Muscle layer of duodenum (tissue), 2 donors: Measurements from ENCODE around the gene UGT1A1.

Experiments used
- H3K27ac ChIP-seq: one replicate; pipeline ENCODE4 v1.7.0; 2013; ENCODE audit warnings: mild to moderate bottlenecking, low read length
- H3K27me3 ChIP-seq: one replicate; pipeline ENCODE4 v1.7.0; 2013; ENCODE audit warnings: low read depth, mild to moderate bottlenecking, control low read depth, low read length
- H3K36me3 ChIP-seq, 2 donors: one replicate each; pipeline ENCODE4 v1.7.0; 2013; ENCODE audit warnings: low read length in 2 of 2, control low read depth in 1 of 2, mild to moderate bottlenecking in 1 of 2; ENCODE audit not compliant: insufficient read depth in 2 of 2, control insufficient read depth in 1 of 2
- H3K4me1 ChIP-seq, 2 donors: one replicate each; pipeline ENCODE4 v1.7.0; 2013; ENCODE audit warnings: low read length in 2 of 2, mild to moderate bottlenecking in 2 of 2, control low read depth in 1 of 2, moderate library complexity in 1 of 2; ENCODE audit not compliant: insufficient read depth in 2 of 2, control insufficient read depth in 1 of 2
- H3K4me3 ChIP-seq, 2 donors: one replicate each; pipeline ENCODE4 v1.7.0; 2013; ENCODE audit warnings: low read length in 2 of 2, low read depth in 1 of 2, mild to moderate bottlenecking in 1 of 2
- H3K9me3 ChIP-seq, 2 donors: one replicate each; pipeline ENCODE4 v1.7.0; 2013; ENCODE audit warnings: low read length in 2 of 2, control low read depth in 1 of 2, mild to moderate bottlenecking in 1 of 2; ENCODE audit not compliant: control insufficient read depth in 1 of 2
- donor health status: healthy.

UGT1A1 gene

DNA sequence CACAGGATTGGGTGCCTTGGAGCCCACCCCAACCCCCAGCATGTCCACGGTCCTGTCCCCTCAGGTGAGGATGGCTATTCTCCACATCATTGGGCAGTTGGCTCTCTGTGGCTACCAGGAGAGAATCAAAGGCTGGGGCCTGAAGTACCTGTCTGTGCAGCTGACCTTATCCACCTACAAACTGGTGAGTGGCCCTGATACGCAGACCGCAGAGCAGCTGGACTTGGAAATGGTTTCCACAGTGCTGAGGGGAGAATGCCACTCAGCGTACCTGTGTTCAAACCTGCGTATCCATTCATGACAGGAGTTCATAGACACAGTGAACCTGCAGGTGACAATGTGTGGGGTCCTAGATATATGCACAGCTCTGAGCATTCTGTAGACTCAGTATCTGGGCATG, 39.6 kb downstream of the UGT1A1 start:
- Histone ChIP-seq H3K4me1 (no peaks in the 10 kb centered on the region), H3K36me3 (no peaks in the 10 kb centered on the region), H3K9me3 (no peaks in the 10 kb centered on the region), H3K27ac (no peak overlapping the region), H3K27me3 (no peaks in the 10 kb centered on the region), H3K4me3 (no peak overlapping the region)

DNA sequence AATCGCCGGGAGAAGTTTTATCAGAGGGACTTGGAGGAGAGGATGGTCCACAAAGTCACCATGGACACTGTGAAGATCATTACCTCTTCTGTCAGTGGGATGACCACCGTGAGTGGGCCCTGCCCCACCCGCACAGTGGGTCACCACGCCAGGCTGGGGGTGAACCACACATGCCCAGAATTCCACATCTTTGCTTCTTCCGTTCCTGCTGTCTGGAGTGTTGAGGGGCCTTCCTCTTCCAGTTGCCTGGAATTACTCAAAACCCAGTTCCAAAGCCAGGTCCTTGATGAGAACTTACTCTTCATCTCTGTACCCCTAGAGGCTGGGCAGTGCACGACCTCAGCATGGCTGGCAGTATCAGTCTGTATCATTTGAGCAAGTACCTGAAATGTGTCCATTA, 40.1 kb downstream of the UGT1A1 start:
- H3K27me3 ChIP-seq = no peaks in the 10 kb centered on the region
- no peaks in the 10 kb centered on the region for H3K4me1 ChIP-seq
- H3K36me3 ChIP-seq = no peaks in the 10 kb centered on the region
- no peak overlapping the region for H3K27ac ChIP-seq
- H3K4me3 ChIP-seq = no peak overlapping the region
- no peaks in the 10 kb centered on the region for H3K9me3 ChIP-seq

DNA sequence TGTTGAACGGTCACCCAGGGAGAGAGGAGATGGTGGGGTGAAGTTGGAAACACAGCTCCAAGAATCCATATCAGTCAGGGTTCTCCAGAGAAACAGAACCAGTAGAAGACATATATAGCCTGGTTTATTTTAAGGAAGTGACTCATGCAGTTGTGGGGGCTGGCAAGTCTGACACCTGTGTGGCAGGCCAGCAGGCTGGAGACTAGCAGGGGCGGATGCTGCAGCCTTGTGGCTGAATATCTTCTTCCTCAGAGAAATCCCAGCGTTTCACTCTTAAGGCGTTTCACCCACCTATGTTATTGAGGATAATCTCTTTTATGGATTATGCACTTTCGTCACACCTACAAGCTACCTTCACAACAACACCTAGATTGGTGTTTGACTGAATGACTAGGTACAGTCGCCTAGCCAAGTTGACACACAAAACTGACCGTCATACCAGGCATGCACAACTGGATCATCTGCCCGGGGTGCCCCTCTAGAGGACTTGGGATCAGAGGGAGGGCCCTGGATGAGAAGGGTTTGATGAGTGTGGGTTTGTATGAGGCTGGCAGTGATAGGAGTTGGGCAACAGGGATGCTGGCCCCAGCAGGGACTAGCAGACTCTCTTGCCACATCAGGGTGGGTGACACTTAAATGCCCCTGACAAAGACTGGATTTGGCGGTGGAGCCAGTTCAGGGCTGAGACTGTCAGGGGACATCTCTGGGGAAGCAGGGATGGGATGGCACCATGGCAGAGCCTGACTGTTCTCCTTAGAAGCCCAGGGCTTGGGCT, 41.5 kb downstream of the UGT1A1 start:
- no peaks in the 10 kb centered on the region for H3K27me3 ChIP-seq
- H3K4me1 ChIP-seq = no peaks in the 10 kb centered on the region
- no peaks in the 10 kb centered on the region for H3K9me3 ChIP-seq
- no peak overlapping the region for H3K27ac ChIP-seq
- H3K36me3 ChIP-seq = no peaks in the 10 kb centered on the region
- H3K4me3 ChIP-seq = no peak overlapping the region

DNA sequence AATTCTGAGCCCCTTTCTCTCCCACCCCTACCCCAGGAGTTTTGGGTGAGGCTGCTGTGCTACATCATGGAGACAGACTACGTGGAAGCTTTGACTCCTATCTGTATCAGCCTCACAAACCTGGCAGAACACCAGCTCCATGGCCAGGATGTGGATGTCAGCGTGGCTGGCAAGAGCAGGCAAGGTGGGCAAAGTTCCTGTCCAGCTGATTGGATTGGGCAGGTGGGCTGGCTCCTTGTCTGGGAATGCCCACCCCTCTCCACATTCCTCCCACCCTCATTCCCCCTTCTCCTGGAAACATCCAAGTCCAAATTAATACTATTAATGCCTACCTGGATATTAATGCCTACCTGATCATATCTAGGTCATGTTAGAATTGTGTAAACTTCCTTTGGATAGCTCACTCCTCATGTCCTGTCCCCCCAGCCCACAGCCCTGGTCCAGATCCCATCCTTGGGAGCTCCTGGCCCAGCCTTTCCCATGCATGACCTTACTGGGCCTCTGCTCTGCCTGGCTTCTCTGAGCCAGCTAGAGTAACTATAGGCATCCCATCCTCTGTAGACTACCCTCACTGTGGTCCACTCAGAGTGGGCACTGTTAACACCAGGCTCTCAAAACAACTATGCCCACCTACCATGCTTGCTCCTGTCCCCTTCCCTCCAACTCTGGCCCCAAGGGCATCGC, 42.2 kb downstream of the UGT1A1 start:
- Histone ChIP-seq H3K4me1 (no peaks in the 10 kb centered on the region), H3K4me3 (no peak overlapping the region), H3K9me3 (no peaks in the 10 kb centered on the region), H3K27me3 (no peaks in the 10 kb centered on the region), H3K36me3 (no peaks in the 10 kb centered on the region), H3K27ac (no peak overlapping the region)

DNA sequence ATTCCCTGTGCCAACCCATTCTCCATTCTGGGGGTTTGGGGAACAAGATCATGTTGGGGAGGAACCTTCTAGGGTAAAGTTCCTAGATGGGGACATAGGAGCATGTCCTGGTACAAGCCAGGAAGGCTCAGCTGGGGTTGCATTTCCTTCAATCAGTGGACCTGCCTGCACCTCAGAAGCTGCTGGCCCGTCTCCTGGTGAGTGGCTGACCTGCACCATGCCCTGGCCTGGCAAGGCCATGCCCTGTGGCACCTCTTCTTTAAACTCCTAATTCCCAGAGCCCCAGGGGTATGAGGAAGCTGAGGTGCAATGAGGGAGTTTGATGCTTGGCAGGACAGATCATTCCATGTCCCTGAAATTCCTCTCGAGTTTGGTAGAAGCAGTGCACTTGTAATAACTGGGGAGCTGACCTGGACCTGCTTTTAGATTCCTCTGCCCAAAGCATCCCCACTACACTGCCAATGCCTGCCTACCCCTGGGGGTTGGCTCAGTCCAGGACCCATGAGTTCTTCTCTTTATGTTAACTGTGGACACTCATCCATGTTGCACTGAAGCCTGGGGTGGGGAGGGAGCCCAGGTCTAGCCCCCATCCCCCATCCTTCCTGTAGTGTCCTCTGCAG, 43.3 kb downstream of the UGT1A1 start:
- H3K27me3 ChIP-seq = no peaks in the 10 kb centered on the region
- no peaks in the 10 kb centered on the region for H3K4me1 ChIP-seq
- no peak overlapping the region for H3K4me3 ChIP-seq
- no peaks in the 10 kb centered on the region for H3K36me3 ChIP-seq
- H3K27ac ChIP-seq = no peak overlapping the region
- no peaks in the 10 kb centered on the region for H3K9me3 ChIP-seq

DNA sequence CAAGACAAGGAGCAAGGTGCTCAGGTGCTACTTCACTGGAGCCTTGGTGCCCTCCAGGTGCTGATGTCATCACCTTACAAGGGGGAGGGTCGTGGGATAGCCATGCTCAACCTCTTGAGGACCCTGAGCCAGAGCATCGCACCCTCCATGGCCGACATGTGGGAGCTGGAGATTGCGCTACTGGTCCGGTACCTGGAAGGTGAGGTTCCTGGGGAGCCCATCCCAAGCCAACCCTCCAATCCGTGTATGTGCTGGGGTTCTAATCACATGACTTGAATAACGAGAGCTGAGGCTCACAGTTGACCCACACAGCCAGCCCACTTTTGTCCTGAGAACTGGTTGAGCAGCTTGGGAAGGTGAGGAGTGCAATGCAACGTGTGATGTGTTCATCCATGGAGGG, 43.9 kb downstream of the UGT1A1 start:
- no peaks in the 10 kb centered on the region for H3K9me3 ChIP-seq
- no peaks in the 10 kb centered on the region for H3K27me3 ChIP-seq
- H3K4me1 ChIP-seq = no peaks in the 10 kb centered on the region

DNA sequence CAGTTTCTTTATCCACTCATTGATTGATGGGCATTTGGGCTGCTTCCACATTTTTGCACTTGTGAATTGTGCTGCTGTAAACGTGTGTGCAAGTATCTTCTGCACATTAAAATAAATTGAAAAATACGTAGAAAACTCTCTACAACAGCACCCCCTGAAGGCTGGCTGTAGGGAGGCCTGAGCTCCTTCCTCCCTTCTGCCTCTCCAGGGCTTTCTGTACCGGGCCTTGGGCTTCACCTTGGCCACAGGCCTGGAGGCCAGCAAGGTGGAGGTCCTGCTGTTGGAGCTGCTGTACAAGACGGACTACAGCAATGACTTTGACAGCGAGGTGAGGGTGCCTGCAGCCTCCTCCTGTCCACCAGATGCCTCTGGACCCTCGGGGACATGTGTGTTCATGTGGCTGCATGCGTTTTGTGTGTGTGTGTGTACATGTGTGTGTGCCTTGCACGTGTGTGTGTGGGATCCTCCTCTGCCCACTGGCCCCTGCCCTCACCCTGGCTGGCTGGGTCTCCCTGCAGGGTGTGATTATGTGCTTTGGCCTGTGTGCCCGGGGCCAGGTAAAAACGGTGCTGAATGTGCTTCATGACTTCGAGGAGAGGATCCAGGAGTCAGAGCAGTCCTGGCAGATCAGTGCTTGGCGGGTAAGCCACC, 47.3 kb downstream of the UGT1A1 start:
- no peak overlapping the region for H3K4me3 ChIP-seq
- H3K36me3 ChIP-seq = no peaks in the 10 kb centered on the region
- no peaks in the 10 kb centered on the region for H3K9me3 ChIP-seq
- no peak overlapping the region for H3K27ac ChIP-seq
- H3K4me1 ChIP-seq = no peaks in the 10 kb centered on the region
- H3K27me3 ChIP-seq = no peaks in the 10 kb centered on the region

More for the DNA sequence above, 43.9 kb downstream of the UGT1A1 start:
- Histone ChIP-seq H3K36me3 (no peaks in the 10 kb centered on the region), H3K4me3 (no peak overlapping the region), H3K27ac (no peak overlapping the region)

DNA sequence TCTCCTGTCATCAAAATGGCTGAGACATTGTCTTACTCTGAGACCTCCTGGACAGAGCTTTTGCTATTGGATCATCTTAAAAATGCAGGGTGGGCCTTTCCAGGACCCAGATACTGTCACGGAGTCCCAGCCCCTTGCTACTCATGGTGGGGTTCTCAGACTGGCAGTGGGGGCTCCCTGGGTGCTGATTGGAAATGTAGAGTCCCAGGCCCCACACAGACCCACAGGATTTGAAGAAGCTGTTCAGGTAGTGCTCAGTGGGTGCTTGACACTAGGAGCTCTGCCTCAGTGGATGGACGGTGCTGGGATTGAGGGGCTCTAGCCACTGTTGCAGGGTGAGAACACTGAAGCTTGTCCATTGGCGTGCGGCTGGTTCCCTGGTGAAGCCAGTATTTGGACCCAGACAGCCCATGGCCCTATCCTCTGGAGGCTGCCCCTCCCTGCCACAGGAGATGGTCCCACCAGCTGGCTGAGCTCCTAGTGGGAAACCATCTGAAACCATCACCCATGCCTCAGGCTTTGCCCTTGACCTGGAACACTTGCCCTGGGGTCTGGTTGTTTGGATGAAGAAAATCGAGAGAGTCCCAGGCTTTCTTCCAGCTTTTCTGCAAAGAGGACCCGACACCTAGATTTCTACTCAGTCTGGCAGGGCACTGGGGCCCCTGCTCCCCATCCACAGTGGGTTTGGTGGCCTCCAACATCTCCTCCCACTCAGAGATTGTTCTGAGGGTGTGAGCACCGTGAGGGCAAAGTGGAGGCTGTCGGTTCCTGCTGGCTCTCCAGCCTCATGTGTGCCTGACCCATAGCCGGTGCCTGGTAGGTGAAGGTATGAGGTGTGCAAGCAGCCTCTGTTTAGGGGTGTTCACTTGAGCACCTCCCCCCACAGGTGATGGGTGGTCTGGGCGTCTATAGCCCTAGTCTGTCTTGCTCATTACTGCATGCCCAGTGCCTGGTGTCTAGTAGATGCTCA, 48.2 kb downstream of the UGT1A1 start:
- Histone ChIP-seq H3K9me3 (no peaks in the 10 kb centered on the region), H3K27me3 (peaks cover 2% of the 10 kb centered on the region), H3K4me3 (no peak overlapping the region), H3K27ac (no peak overlapping the region), H3K36me3 (no peaks in the 10 kb centered on the region), H3K4me1 (no peaks in the 10 kb centered on the region)

DNA sequence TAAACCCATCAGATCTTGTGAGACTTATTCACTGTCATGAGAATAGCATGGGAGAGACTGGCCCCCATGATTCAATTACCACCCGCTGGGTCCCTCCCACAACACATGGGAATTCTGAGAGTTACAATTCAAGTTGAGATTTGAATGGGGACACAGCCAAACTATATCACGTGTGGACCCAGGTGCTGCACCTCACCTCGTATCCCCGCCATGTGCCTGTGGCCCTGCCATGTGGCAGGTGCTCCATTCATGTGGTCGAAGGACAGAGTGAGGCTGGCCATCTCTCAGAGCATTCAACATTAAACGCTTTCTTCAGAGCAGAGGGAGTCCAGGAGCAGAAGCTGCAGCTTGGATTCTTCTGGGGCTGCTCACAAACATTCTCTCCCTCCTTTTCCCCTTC, 50.3 kb downstream of the UGT1A1 start:
- peaks cover 3% of the 10 kb centered on the region for H3K27me3 ChIP-seq
- H3K27ac ChIP-seq = no peak overlapping the region
- H3K4me1 ChIP-seq = no peaks in the 10 kb centered on the region
- no peaks in the 10 kb centered on the region for H3K9me3 ChIP-seq
- no peak overlapping the region for H3K4me3 ChIP-seq
- no peaks in the 10 kb centered on the region for H3K36me3 ChIP-seq

DNA sequence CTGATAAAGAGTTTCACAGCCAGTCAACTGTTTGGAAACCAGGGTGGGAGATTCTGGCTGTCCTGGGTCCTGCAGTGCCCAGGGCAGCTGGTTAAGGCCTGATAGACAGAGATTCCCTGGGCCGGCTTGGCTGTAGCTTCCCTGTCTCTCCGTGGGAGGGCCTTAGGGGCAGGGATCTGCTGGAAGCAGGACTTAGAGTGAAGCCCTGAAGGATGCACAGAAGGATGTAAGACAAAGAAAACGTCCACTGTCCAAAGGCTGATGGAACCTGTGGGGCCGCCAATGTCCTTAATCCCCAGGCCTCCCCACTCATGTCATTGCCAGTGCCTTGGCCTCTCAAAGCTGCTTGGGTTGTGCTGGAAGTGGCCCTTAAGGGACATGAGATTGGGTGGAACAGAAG, 51.0 kb downstream of the UGT1A1 start:
- no peaks in the 10 kb centered on the region for H3K4me1 ChIP-seq
- no peaks in the 10 kb centered on the region for H3K36me3 ChIP-seq
- H3K27ac ChIP-seq = no peak overlapping the region
- H3K27me3 ChIP-seq = peaks cover 3% of the 10 kb centered on the region
- H3K4me3 ChIP-seq = no peak overlapping the region
- no peaks in the 10 kb centered on the region for H3K9me3 ChIP-seq
